Activated T-cell treated with anti-CD3 and anti-CD28 coated beads, Interleukin-2, amount 50 U/mL, for 72 hours (primary cell): ENCODE measurements around the gene TXNRD2. TPM values are rescaled to one million over a fixed set of nuclear protein-coding genes. Genes with fewer than 3 reads are reported as not detected.

Experiments
- ATAC-seq, 2 donors: fragments of 150-1000 bp; cut with Tn5 transposase; replicated peaks in 1 of 2; 2 replicates each; pipeline ENCODE4 v1.10.0; 2021; ENCODE audit warnings: moderate library complexity in 2 of 2, mild to moderate bottlenecking in 1 of 2
- DNase-seq, 2 donors: peaks; one replicate each; pipeline ENCODE4 v3.0.0; 2021 to 2022; ENCODE audit warnings: mixed read lengths in 1 of 2
- H3K27ac Mint-ChIP-seq: one replicate; pipeline ENCODE4 v1.8.0; 2022; ENCODE audit warnings: mild to moderate bottlenecking, moderate library complexity, mixed read lengths
- H3K27me3 Mint-ChIP-seq: one replicate; pipeline ENCODE4 v1.8.0; 2022; ENCODE audit warnings: low read depth, mixed read lengths
- H3K36me3 Mint-ChIP-seq, 2 donors: one replicate each; pipeline ENCODE4 v1.8.0; 2022; ENCODE audit warnings: mixed read lengths in 2 of 2, mild to moderate bottlenecking in 1 of 2; ENCODE audit not compliant: insufficient read depth in 2 of 2
- H3K4me1 Mint-ChIP-seq: one replicate; pipeline ENCODE4 v1.8.0; 2022; ENCODE audit warnings: low read depth, mixed read lengths
- H3K4me3 Mint-ChIP-seq, 2 donors: one replicate each; pipeline ENCODE4 v1.8.0; 2022; ENCODE audit warnings: mild to moderate bottlenecking in 2 of 2, mixed read lengths in 2 of 2, moderate library complexity in 2 of 2
- H3K9me3 Mint-ChIP-seq, 2 donors: one replicate each; pipeline ENCODE4 v1.8.0; 2022; ENCODE audit warnings: mixed read lengths in 2 of 2
- total RNA-seq, 2 donors: library from RNA; stranded (reverse); gene quantifications; one replicate each; pipeline ENCODE4 v1.2.3, GENCODE V29; 2022

TXNRD2 gene
- total RNA-seq, 2 donors from 2014 or later, result 21.3 to 23.4 TPM

DNA sequence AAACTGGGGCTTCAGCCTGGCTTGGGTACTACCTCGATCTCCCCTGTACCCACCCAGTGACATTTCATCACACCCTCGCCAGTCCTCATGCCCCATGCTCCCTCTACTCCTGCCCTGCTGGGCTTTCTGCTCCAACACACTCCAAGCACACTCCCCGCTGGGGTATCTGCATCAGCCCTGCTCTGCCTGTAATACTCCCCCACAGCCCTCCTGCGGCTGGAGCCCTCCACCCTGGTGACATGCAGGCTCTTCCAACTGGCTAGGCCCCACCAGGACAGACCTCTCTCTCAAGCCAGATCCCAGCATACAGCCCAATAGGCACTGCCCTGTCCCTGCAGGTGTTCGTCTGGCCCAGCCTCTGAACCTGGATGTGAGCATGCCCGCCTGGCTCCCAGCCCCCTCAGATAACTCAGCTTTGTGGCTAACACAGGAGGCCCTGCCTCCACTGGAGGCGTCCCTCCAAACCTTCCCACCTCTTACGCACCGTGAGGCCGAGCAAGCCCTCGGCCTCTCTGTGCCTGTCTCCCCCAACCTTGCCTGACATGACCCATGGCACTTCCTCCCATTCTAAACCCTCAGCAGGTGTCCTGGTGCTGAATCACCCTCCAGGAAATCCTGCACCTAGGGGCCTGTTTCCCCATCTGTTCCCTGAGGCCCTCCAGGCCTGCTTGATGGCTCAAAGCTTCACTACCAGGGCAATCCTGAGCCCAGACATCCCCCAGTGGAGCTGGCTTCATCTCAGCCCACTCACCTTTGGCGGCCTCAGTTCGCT lies 33.5 kb upstream of the TXNRD2 start:
- H3K27me3 Mint-ChIP-seq, result no peaks in the 10 kb centered on the region
- H3K4me3 Mint-ChIP-seq, result no peak overlapping the region
- H3K36me3 Mint-ChIP-seq, result no peaks in the 10 kb centered on the region
- no peak for DNase-seq
- no peak for ATAC-seq
- H3K4me1 Mint-ChIP-seq, result peaks cover 11% of the 10 kb centered on the region
- H3K27ac Mint-ChIP-seq, result no peak overlapping the region
- H3K9me3 Mint-ChIP-seq, result no peaks in the 10 kb centered on the region

DNA sequence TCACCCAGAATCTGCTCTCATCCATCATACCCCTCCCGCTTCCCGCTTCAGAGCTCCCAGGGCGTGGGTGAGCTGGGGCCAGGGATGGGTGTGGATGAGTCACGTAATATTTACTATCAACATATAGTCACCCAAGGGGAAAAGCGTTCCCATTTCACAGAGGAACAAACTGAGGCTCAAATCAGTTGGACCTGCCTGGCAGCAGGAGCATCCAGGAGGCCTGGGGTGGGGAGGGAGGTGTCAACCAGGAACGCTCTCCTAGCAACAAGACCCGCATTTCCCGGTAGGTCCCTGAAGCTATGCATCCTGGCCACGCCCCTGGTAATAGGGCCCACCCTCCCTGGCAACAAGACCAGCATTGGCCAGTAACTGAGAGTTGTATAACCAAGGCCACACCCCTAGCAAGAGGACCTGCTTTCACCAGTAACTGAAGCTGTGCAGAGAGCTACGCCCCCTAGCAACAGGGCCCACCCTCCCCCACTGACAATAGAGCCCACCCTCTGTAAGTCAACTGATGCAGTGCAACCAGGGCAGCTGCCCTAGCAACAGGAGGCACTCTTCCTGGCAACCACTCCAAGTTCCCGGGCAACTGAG lies 32.7 kb upstream of the TXNRD2 start:
- no peaks in the 10 kb centered on the region for H3K27me3 Mint-ChIP-seq
- H3K27ac Mint-ChIP-seq, result no peak overlapping the region
- H3K36me3 Mint-ChIP-seq, result no peaks in the 10 kb centered on the region
- no peak for DNase-seq
- ATAC-seq, result peak; percentile 22 to 26
- no peaks in the 10 kb centered on the region for H3K9me3 Mint-ChIP-seq
- peaks cover 11% of the 10 kb centered on the region for H3K4me1 Mint-ChIP-seq
- H3K4me3 Mint-ChIP-seq, result no peak overlapping the region

DNA sequence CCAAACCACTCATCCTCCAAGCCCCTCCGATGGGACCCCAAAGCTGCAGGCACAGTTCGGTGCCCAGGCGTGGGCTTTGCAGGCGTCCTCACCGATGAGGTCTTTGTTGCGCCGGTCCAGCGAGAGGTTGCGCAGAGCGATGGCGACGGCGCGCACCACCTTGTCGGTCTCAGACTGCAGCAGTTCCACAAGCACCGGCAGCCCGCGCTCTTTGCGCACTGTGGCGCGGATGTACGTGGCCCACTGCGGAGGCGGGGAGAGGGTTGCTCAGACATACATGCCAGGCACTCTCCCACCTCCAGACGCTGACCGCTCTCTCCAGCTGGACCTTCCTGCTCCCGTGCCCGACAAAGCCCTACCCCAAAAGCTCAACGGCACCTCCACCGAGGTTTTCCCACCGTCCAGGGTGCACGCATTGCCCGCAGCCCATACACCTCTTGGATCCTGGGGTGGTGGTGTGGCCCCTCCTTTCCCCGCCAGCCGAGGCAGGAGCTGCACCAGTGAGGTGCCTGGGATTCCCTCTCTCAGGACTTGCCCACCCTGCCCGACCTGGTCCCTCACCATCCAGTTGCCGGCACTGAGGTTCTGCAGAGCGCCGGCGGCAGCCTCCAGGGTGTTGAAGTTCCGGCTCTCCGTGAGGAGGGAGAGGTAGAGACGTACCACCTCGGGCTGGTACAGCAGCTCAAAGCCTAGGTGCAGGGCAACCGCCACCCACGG lies 32.1 kb upstream of the TXNRD2 start:
- no peak overlapping the region for H3K27ac Mint-ChIP-seq
- H3K9me3 Mint-ChIP-seq, result no peaks in the 10 kb centered on the region
- DNase-seq (no peak), ATAC-seq (no peak)
- H3K36me3 Mint-ChIP-seq, result no peaks in the 10 kb centered on the region
- no peaks in the 10 kb centered on the region for H3K27me3 Mint-ChIP-seq
- H3K4me3 Mint-ChIP-seq, result no peak overlapping the region
- peaks cover 11% of the 10 kb centered on the region for H3K4me1 Mint-ChIP-seq

DNA sequence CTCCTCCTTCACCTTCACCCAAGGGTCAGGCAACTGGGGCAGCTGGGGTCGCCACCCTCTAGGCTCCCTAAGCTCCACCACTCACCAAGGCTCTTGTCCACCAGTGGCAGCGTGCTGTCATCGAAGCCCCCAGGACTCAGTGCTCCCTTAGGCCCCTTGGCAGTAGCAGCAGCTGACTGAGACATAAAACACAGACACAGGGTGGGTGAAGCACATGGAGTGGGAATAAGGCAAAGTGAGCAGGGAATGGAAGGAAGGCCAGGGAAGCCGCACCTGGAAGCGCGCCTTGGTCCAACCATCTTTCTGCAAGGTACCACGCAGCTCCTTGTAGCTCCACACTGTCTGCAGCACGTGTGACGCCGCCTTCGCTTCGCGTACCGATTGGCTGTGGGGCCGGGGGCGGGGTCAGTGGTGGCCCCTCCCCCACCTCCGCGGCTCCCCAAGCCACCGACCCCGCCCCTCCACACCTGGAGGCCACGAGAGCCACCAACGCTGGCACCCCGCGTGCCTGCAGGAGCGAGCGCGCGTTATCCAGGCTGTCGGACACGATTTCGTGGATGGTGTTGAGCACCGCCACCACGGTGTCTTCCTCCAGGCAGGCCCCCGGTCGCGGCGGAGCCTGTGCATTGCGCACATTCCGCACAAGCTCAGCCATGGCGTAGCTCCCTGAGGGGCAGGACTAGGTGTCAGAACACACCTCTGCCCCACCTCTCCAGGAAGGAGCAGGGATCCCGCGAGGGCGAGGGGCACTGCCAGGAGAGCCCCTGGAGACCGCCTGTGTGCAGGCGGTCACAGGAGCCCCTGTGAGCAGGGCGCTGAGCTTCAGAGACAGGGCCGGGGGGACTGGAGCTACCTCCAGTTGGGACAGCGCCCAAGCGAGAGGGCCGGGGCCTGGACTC lies 31.3 kb upstream of the TXNRD2 start:
- no peaks in the 10 kb centered on the region for H3K9me3 Mint-ChIP-seq
- no peaks in the 10 kb centered on the region for H3K36me3 Mint-ChIP-seq
- H3K27me3 Mint-ChIP-seq, result no peaks in the 10 kb centered on the region
- DNase-seq, result no peak
- peaks cover 11% of the 10 kb centered on the region for H3K4me1 Mint-ChIP-seq
- H3K27ac Mint-ChIP-seq, result no peak overlapping the region
- ATAC-seq, result no peak
- no peak overlapping the region for H3K4me3 Mint-ChIP-seq

DNA sequence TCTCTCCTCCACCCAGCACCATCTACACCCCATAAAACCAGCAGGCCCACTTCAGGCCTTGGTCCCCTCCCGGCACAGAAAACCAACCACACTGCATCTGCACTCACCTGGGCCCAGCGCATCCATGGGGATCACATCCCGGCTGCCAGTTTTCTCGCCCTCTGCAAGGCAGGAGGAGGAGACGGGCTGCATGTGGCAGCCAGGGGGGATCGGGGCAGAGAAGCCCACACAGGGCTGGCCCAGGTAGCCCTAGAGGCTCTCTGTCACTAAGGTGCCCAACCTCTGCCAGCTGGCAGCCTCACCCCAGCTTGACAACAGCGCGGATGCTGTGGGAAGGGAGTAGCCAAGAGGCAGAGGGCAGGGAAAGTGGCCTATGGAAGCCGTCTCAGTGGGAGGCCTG lies 30.6 kb upstream of the TXNRD2 start:
- Mint-ChIP-seq H3K27ac (no peak overlapping the region), H3K4me1 (peaks cover 11% of the 10 kb centered on the region), H3K4me3 (no peak overlapping the region), H3K27me3 (no peaks in the 10 kb centered on the region), H3K9me3 (no peaks in the 10 kb centered on the region), H3K36me3 (no peaks in the 10 kb centered on the region)
- DNase-seq (no peak), ATAC-seq (no peak)

DNA sequence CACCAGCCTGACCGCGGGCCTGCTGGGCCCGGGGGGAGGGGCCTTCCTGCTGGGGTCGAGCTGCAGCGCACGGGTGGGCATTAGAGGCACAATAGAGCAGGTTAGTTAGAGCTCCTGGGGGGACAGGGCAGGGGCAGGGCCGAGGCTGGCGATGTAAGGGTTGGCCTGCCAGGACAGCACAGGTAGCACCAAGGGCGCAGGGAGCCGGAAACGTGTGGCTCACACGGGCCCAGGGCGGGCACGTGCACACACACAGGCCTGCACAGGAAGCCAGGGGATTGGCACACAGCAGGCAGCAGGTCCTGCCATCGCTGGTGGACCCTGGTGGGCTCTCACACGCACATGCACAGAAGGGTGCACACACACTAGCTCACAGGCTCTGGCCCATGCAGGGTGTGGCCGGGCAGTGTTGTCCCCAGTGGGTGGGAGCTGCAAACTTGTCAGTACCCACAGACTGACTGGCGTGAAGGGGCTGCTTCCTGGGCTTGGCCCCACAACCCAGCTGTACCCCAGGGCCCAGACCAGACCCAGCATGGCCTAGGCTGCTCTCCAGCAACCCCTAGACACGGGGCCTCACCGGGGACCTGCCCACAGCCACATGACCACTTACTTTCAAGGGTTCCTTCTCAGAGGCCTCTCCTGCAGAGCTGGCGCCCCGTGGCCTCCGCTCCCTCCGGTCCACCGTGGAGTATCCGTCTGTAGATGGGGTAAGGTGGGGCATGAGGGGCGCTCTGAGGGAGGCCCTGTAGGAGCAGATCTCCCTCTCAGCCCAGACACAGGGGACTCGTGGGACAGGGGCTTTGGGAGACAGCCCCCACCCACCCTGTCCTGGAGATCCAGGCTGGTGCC lies 29.9 kb upstream of the TXNRD2 start:
- ATAC-seq (no peak), DNase-seq (no peak)
- Mint-ChIP-seq H3K4me3 (no peak overlapping the region), H3K27ac (no peak overlapping the region), H3K9me3 (no peaks in the 10 kb centered on the region), H3K27me3 (no peaks in the 10 kb centered on the region), H3K36me3 (peaks cover 0 to 3% of the 10 kb centered on the region in 2 donors), H3K4me1 (peaks cover 11% of the 10 kb centered on the region)

DNA sequence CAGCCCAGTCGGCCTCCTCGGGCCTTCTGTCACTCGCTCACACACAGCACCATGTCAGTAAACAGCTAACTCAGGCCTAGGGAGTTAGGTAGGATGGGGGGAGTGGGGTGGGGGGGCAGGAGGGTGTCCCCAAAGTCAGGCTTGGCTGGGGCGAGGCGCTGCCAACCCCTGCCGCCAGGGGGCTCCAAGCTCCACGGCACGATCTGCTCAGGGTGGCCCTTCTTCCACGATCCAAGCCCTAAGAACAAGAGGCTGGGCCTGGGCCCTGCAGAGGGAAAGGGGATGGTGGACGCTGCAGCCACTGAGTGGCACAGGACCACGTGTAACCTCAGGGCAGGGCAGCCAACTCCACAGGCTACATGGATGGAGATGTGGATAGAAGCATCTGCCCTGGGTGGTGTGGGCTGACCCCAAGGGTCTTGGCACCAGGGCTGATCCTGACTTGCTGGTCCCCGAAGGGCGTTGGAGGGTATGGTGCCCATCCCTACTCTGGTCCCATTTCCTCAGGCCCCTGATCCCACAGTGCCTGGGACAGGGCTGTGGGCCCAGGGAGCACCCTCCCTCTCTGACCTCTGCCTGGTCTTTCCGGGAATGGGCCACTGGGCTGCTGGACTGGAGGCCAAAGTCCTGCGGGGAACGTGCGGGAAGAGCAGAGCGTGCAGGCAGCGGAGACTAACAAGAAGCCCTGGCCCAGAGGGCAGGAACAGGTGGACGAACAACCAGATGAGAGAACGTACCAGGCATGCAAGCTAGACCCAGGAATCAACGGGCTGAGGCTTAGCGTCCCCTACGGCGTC lies 29.1 kb upstream of the TXNRD2 start:
- peak; percentile 68 to 75 for ATAC-seq
- H3K4me3 Mint-ChIP-seq, result no peak overlapping the region
- no peaks in the 10 kb centered on the region for H3K27me3 Mint-ChIP-seq
- no peak overlapping the region for H3K27ac Mint-ChIP-seq
- DNase-seq, result peak; percentile 74 to 83
- H3K36me3 Mint-ChIP-seq, result peaks cover 0 to 3% of the 10 kb centered on the region in 2 donors
- peaks cover 11% of the 10 kb centered on the region for H3K4me1 Mint-ChIP-seq
- H3K9me3 Mint-ChIP-seq, result no peaks in the 10 kb centered on the region

DNA sequence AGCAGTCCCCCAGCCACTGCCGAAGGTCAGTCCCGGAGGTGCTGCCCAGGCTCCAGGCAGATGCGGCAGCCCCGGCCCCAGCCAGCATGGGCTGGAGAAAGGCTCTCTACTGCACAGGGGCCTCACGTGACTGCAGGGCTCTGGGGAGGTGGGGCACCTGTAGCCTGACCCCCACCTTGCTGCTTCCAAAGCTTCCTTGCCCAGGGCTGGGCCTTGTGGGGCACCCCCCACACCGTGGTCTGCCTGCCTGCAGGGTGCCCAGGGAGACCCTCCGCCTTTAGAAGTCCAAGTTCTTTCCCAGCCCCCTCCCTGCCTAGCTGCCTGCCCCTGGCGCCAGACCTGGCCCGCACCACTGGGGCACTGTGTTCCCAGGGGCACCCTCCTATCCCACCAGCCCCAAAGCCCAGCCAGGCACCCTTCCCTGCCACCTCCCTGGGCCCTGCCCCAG lies 28.4 kb upstream of the TXNRD2 start:
- H3K4me3 Mint-ChIP-seq, result no peak overlapping the region
- H3K27ac Mint-ChIP-seq, result no peak overlapping the region
- no peaks in the 10 kb centered on the region for H3K9me3 Mint-ChIP-seq
- peak; percentile 2 to 12 for ATAC-seq
- DNase-seq, result no peak
- no peaks in the 10 kb centered on the region for H3K27me3 Mint-ChIP-seq
- peaks cover 5% of the 10 kb centered on the region for H3K4me1 Mint-ChIP-seq
- H3K36me3 Mint-ChIP-seq, result peaks cover 2 to 3% of the 10 kb centered on the region in 2 donors

DNA sequence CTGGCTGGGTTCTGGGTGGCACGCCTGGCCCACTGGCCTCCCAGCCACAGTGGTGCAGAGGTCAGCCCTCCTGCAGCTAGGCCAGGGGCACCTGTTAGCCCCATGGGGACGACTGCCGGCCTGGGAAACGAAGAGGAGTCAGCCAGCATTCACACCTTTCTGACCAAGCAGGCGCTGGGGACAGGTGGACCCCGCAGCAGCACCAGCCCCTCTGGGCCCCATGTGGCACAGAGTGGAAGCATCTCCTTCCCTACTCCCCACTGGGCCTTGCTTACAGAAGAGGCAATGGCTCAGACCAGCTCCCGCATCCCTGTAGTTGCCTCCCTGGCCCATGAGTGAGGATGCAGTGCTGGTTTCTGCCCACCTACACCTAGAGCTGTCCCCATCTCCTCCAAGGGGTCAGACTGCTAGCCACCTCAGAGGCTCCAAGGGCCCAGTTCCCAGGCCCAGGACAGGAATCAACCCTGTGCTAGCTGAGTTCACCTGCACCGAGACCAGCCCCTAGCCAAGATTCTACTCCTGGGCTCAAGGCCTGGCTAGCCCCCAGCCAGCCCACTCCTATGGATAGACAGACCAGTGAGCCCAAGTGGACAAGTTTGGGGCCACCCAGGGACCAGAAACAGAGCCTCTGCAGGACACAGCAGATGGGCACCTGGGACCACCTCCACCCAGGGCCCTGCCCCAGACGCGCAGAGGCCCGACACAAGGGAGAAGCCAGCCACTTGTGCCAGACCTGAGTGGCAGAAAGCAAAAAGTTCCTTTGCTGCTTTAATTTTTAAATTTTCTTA lies 27.7 kb upstream of the TXNRD2 start:
- Mint-ChIP-seq H3K4me1 (no peaks in the 10 kb centered on the region), H3K27me3 (no peaks in the 10 kb centered on the region), H3K36me3 (peaks cover 2 to 3% of the 10 kb centered on the region in 2 donors), H3K9me3 (no peaks in the 10 kb centered on the region), H3K4me3 (no peak overlapping the region), H3K27ac (no peak overlapping the region)
- no peak for DNase-seq
- no peak for ATAC-seq

DNA sequence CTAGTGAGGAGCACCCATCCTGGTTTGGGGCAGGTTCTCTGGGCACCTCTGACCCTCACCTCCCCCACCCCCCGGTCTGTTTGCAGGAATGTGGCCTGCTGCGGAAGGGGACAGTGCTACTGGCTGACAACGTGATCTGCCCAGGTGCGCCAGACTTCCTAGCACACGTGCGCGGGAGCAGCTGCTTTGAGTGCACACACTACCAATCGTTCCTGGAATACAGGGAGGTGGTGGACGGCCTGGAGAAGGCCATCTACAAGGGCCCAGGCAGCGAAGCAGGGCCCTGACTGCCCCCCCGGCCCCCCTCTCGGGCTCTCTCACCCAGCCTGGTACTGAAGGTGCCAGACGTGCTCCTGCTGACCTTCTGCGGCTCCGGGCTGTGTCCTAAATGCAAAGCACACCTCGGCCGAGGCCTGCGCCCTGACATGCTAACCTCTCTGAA lies 26.9 kb upstream of the TXNRD2 start:
- ATAC-seq (no peak), DNase-seq (no peak)
- Mint-ChIP-seq H3K27ac (no peak overlapping the region), H3K4me1 (no peaks in the 10 kb centered on the region), H3K4me3 (no peak overlapping the region), H3K27me3 (no peaks in the 10 kb centered on the region), H3K36me3 (peaks cover 2 to 3% of the 10 kb centered on the region in 2 donors), H3K9me3 (no peaks in the 10 kb centered on the region)

DNA sequence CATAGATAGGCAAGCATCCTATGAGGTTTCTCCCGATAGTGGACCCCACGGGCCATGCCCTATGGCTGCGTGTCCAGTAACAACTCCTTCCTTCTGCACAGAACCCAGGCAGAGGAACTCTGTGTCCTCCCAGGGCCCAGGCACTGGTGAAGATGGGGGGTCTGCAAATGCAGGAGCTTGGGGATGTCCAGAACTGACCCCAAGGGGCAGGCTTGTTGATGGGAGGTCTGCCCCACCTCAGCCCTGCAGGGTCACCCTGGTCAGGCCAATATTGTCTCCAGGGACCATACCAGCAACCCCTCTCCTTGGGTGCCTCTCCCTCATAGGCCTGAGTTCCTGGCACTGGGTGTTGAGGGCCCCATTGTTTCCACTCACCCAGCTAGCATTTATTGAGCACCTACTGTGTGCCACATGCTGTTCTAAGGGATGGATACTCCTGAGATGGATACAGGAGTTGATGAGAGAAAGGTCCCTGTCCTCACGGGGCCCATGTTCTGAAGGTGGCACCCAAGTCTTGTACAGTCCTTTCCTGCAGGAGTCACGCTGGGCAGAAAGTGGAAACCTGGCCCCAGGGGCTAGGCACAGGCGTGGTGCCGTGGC lies 26.3 kb upstream of the TXNRD2 start:
- H3K27ac Mint-ChIP-seq, result peak overlapping the region; percentile 30
- no peak for ATAC-seq
- H3K9me3 Mint-ChIP-seq, result no peaks in the 10 kb centered on the region
- peaks cover 3 to 4% of the 10 kb centered on the region in 2 donors for H3K36me3 Mint-ChIP-seq
- no peaks in the 10 kb centered on the region for H3K4me1 Mint-ChIP-seq
- H3K27me3 Mint-ChIP-seq, result no peaks in the 10 kb centered on the region
- H3K4me3 Mint-ChIP-seq, result no peak overlapping the region
- no peak for DNase-seq
